Anterior cingulate cortex (tissue), 58 donors: Measurements from ENCODE around the gene NCBP2L.

ENCODE experiments used
- DNase-seq, 58 donors: peaks; one replicate each; lab custom pipeline; 2025; lab: John Stamatoyannopoulos, UW

The NCBP2L gene

GRCh38 chrX:107777536-107777832, at the start of gene NCBP2L:
NCBP2L (plus strand) TSS chrX:107777733; CDS start chrX:107794221, 16,488 bp downstream.
- DNase-seq, result no peak

DNA sequence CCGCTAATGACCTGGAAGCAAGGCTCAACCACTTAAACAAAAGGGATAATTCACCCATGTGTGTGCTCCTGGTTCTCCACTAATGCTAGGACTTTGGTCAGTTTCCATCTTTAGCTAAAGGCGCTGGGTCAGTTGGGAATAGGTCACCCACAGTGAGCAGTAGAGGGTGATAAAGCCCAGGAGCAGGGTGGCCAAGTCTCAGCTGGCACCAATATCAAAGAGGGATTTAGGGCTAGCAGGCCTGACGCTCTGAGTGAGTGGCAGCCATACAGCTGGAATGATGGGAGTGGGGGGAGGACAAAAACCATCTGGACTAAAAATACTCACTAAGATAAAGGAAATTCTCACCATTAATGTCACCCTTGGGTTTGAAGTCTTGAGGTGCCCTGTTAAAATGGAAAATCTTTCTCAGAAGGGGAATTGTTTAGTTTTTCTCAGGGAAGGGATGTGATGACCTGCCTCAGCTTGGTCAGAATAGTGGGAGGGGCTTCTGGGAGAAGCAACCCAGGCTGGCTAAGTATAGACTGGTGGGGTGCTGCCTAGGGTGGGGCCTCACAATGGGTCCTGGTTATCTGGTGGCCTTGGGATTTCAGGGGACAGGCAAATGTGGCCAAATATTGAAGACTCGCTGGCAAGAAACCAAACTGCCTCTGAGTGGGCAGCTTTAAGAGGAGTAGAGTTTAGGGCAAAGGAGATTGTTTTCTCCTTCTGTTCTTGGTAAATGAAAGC, 49.0 kb upstream of the NCBP2L start:
- peak in 17 of 58 donors; percentile 1 to 44 (median 12) for DNase-seq

DNA sequence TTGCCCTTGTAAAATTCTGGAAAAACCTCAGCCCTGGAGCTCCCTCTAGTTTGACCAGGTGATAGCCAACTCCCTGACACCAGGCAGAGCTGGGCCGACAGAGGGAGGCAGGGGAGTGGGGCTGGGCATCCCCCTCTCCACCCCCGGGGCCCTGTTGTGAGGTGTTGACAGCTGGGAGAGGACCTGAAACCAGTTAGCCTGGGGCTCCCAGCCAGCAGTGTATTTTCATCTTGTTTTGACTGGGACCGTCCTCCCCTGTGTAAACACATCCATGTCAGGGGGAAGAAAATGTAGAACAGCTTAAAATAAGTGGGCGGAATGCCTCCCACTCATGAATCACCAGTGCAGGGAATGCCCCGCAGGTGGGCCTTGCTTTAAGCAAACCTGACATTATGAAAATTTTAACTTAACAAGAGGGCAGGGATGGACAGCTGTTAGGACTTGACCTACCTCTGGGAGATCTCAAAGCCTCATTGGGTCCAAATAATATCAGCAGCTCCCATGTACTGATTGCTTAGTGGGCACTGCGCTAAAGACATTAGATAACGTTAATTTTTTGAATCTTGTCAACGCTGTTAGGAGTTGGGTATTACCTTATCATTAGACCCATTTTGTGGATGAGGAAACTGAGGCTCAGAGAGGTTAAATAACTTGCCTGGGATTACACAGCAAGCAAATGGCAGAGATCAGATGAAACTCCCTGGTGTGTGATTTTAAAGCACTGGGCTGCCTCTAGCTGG, 47.8 kb upstream of the NCBP2L start:
- peak in 1 of 58 donors; percentile 2 for DNase-seq

DNA sequence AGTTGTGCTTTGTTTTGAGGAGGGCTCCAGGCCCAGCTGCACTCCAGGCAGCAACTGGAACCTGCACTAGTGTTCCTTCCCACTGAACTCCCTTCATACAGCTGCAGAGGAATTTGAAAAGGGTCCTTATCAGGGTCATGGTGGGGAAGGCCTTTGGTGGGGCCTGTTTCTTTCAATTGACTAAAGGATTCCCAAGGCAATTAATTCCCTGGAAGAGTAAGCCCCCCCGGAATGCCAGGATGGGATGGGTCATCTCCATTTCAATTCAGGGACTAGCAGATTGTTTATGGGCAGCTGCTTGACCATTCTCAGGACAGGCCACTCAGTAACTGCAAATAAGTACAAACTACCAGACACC, 47.3 kb upstream of the NCBP2L start:
- DNase-seq, result no peak

DNA sequence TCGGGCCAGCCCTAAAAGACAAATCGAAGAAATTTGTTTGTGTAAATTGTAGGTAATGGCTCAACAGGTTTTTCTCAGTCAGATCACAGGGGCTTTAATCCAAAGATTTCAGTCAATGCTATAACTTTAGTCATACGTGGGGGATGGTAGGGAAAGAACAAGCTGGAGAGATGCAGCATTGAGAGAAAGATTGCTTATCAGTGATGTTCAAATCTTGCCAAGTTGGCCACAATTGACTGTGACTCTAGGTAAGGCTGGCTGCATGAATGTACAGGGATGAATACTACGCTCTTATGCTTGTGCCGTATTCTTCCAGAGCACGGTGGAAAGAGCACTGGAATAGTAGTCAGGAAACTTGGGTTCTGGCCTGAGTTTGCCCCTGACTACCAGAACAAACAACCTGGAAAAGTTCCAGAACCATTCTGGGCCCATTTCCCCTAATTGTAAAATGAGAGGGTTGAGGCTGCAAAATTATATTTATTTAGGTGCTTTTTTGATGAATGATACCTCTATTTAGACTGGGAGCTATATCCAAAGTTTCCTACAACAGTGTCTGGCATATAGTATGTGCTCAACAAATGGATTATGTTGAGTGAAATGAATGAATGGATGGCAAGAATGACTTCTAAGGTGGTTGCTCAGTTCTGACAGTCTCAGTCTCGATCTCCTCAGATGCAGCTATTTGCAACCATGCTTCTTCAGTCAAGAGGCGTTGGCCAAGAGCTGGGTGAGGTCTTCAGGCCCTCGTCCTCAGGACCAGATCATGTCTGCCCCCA, 46.4 kb upstream of the NCBP2L start:
- no peak for DNase-seq

- peak in 55 of 58 donors; percentile 0 to 85 (median 45) for DNase-seq
Observed at GRCh38 chrX:107731831-107732502, 45.6 kb upstream of the NCBP2L start.

DNA sequence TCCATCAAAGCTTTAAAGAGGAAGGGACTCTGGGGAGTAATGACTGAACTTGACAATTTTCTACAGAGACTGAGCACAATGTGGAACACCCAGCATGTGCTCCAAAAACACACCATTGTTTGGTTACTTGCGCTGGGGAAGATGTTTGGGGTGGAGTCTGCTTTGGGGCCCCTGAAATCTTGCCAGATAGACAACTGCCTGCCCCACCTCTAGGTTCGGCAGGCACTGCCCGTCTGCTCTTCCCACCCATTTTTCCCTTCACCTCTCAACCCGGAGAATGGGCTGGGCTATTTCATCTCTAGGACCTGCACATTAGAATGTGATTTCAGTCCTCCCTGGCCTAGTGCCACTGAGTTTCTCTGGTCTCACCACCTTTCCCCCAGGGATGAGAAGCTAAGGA, 43.8 kb upstream of the NCBP2L start:
- DNase-seq, result no peak

GRCh38 chrX:107734646-107735045, 42.9 kb upstream of the NCBP2L start:
- no peak for DNase-seq

DNA sequence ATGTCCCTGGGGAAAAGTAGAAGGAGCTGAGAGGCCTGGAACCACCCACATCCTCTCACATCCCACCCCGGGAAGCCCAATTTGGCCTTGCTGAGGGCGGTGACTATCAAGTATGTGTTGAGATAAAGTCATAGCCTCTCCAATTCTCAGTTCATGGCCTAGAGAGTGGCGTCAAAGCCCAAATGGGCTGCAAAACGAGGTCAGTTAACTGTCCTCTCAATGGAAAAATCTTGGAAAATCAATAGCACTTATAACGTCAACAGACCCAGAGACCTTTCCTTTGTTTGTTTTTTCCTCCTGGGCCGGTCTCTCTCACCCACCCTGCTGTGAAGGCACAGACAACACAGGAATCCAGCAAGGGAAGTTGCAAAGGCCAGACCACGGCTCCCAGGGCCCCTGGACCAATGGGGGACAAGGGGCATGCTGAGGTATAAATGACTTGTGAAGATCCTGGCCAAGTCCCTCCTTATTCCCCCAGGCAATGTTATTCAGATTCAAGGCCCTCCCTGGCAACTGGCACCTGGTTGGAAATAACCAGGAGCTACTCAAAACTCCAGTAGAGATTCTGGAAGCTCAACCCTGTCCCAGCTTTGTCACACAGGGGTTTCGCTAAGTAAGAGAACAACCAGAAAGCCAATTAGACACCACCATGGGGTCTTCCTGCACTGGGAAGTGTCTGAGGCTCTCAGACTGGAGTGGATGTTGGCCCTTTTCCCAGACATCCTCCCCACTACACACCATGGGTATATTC, 40.6 kb upstream of the NCBP2L start:
- DNase-seq, result no peak

DNA sequence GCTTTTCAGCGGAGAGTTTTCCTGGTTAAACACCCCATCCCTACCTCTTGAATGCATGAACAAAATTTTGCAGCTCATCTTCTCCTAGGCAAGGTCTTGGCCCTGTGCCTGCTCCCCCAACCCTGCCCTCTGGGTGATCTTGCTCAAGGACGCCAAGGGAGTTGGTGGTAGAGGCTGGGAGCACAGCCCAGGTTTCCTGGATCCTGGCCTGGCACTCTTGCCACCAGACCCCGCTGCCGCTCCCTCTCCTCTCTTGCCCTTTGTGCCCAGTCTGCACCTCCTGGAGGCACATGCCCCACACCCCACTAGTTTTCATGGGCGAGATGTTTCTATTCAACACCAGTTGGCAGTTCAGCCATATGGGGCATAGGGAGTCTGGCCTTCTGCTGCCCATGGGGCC, 39.3 kb upstream of the NCBP2L start:
- peak in 26 of 58 donors; percentile 4 to 60 (median 20) for DNase-seq

DNA sequence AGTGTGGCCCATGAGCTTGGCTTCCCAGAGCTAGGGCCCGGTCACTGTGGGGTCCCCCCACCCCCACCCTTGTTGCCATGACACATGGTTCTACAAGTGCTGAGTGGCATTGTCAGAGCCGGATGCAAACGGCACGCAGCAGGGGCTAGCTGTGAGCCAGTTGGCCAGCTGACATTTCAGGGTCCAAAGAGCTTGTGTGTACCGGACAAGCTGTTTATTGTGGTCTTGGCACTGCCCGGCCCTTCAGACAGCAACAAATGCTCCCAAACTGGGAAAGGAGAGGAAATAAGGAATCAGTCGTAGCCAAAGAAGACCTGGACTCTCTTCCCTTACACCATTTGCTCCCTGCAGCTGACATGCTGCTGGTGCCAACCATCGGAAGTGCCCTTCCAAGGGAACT, 38.8 kb upstream of the NCBP2L start:
- peak in 55 of 58 donors; percentile 0 to 84 (median 51) for DNase-seq

DNA sequence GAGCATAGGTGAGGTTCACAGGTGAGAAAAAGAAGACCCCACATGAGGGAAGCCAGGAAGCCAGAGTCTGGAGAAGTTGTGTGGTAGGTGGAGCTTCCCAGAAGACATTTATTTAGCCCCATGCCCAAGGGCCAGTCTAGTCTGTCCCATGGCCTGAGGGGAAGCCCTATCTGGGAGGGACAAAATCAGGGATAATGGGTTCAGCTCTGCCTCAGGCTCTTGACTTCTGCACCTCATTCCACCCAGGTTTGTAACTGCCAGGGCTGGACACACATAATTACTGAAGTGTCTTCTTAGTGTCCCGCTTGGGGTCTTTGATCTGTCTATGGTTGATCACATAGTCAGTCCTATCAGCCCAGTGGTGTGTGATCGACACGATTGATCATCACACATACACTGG, 38.0 kb upstream of the NCBP2L start:
- DNase-seq, result no peak

DNA sequence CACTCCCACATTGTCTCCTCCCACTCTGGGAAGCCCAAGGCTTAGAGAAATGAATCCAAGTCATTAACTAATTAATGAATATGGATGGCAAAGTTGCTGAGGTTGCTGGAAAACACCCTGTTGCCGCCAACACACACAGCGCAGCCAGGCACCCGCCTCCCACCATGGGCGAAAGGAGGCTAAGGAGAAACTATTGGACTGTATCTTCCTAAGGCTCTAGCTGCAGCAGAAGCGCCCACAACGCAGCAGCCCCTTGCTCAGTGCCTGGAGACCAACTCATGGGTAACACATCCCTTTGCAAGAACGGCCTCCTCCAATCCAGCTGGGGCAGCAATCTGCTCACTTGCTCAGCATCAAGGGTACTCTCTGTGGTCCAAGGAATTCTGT, 36.1 kb upstream of the NCBP2L start:
- DNase-seq, result peak in 27 of 58 donors; percentile 11 to 73 (median 46)

- DNase-seq, result peak in 3 of 58 donors; percentile 0 to 16 (median 1)
Observed at GRCh38 chrX:107742700-107743191, 34.8 kb upstream of the NCBP2L start.

GRCh38 chrX:107743995-107744394, 33.5 kb upstream of the NCBP2L start:
- DNase-seq, result no peak

DNA sequence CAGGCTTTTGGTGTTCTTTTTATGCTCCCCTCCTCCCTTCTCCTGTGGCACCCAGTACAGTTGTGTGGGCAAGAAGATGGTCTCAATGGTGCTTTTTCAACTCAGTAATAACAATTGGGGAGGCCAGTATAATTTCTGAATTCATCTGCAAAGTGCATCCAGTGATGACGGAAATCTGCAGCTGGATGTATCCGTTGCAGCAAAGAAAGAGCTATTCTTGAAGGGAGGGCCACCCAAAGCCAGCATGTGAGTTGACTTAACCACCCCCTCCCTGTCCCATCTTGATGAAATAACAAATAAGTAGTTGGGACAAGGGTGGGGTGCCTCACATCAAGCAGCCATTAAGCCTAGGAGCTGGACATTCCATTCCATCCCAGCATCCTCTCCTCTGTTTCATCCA, 32.7 kb upstream of the NCBP2L start:
- DNase-seq, result peak in 12 of 58 donors; percentile 0 to 35 (median 8)

DNA sequence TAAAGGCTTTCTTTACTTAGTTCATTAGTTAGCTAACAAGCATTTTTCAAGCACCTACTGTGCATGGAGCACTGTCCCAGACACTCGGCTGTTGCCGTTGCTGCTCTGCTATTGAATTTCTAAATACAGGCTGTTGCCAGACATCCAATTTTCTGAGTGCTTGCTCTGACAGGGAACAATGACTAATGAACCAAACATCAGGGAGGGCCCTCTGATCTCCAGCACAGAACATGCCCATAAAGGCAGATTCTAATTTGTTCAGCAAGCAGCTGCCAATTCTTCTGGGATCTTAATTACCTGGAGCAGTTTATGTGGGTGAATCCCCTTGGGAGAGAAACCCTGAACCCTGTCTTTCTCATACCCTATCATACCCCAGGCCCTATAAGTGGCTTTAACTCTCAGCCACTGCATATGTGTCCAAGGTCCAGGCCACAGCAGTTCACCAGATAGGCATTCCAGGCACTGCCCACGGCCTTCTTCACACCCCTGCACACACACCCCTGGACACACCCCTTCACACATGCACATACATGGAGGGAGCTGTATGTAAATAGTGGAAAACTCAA, 29.9 kb upstream of the NCBP2L start:
- peak in 24 of 58 donors; percentile 1 to 52 (median 10) for DNase-seq

DNA sequence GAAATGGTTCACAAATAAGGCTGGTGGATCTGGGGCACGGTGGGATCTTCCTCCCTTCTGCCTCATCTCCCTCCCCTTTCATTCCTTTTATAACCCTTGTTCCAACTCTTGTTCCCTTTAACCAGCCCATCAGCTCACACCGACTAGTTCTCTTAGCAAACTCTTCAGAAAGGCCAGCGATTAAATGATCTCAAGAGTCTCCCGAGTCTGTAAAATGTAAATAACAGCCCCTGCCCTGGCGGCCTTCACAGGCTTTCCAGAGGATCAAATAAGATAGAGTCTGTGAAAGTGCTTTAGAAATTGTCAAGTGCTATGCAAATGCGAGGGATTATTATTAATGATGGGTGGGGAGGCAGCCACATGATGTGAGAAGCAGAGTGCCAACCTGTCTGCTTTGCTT, 29.0 kb upstream of the NCBP2L start:
- DNase-seq, result no peak

DNA sequence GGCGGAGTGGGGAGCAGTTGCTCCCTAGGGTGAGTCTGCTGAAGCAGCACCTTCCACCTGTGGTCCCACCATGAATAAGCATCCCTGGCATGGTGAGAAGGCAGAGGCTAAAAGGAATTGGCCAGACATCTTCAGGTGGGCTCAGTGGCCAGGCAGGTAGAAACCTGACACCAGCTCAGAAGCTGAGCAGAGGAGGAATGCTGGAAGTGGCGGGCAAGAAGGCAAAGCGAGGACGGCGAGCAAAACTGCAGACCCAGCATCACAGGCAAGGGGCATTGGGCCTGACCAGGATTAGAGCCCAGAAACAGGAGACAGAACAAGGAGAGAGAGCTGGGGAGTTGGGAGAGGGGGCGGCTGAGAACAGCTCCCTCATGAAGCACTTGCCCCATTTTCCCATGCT, 27.3 kb upstream of the NCBP2L start:
- no peak for DNase-seq
